Activated CD8-positive, alpha-beta memory T cell treated with anti-CD3 and anti-CD28 coated beads for 1 hour (primary cell): ENCODE measurements around the gene PRDM1.

ENCODE experiments used
- DNase-seq, 2 donors: peaks; one replicate each; pipeline ENCODE4 v3.0.0-alpha.2; 2020; ENCODE audit warnings: low read depth in 1 of 2; ENCODE audit errors: extremely low read depth in 1 of 2

The PRDM1 gene

DNA sequence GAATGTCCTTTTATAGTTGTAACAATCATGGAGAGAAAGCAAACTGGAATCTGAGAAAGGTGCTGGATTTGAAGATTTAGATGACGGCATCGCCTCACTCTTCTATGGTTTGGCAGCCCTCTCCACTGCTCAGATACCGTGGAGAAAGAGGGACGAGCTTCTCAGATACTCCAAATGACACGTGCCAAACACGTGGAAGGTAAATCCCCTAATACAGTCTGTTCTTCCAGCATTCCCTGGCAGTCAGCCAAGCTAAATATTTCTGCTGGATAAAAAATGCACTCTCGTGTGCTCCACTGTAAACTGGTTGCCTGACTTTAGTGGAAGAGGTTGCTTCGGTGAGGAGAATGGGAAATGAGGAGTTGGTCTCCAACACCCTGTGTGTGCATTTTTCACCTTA lies 16.7 kb upstream of the PRDM1 start:
- no peak for DNase-seq

DNA sequence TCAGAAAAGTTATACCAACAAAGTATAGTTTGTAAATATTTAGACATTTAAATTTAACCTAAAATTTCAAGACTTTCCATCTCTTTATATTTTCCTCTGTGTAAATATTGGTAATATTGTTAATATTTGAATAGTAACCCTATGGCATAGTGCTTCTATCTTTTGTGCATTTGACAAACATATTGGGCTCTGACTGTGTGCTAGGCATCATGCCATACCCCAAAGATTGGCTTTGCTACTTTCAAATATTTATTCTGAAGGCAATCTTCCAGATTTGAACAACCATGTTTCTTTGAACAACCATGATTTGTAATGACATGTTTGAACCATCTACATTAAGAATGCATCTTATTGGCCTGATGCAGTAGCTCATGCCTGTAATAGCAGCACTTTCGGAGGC lies 15.5 kb upstream of the PRDM1 start:
- no peak for DNase-seq

DNA sequence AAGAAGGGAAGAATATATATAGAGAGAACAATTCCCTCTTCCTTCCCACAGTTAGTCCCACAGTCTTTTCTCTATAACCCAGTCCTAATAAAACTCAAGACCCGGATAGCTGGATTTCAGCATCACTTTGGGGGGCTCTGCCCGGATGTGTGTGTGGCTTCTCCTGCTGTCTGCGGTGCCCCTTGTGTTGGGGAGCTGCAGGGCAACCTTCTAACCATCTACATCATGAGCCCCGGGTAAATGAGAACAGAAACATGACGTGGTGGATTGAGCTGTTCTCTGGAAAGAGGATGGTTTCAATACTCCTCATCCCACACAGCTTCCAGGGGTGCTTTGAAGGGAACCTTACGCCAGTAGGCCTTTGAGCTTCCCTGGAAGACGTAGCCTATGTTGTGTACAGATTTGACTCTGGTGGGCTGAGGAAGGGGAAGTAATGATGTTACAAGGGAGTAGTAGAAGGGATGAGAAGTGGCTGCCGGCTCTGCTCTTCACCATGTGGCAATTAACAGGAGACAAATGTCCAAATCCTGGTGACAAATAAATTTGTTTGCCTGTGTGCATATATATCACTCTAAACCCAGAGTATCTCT lies 13.5 kb upstream of the PRDM1 start:
- no peak for DNase-seq

DNA sequence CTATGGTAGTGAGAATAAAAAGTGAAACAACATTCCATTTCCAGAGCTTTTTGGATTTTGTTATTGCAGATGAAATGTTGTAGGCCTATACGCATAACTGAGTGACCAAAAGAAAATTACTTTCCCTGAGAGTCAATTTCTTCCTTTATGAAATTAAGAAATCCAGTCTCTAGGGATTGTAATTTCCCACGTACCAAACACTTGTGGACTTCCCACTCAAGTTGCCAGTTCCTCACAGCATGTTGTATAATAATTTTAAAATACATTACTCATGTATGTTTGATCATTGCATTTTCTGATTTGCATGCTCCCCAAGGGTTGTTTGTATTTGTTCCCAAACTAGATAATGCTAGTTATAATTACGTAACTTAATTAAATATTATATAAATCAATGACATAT lies 12.0 kb upstream of the PRDM1 start:
- DNase-seq: no peak

DNA sequence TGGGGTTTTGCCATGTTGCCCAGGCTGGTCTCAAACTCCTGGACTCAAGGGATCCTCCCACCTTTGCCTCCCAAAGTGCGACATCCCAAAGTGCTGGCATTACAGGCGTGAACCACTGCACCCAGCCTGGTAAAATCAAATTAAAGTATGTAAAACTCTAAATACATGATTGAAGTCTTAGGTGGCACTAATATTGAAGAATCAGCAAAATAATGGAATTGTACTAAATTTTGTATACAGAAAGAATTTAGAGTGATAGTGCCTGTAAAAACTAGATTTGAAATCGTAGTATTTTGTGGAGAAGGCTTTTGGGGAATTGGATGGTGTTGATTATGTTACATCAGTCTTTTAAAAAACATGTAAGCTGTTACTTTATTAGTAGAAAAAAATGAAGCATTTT lies 10.0 kb upstream of the PRDM1 start:
- no peak for DNase-seq

DNA sequence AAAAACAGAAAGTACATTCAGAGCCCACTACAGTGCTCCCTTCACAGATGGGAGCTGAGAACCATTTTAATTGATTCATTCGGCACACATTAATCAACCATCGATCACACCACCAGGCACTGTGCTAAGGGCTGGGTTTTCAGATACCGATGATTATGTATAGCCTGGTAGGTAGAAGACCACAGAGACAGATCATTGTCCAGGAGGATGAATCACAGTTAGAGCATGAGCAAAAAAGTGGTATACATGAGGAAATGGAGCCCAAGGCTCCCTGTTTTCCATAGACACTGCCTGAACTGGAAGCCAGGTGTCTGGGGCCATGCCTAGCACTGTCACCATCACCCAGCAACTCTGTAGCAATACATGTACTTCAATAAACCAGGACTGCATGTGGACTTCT lies 9.0 kb upstream of the PRDM1 start:
- DNase-seq: no peak

DNA sequence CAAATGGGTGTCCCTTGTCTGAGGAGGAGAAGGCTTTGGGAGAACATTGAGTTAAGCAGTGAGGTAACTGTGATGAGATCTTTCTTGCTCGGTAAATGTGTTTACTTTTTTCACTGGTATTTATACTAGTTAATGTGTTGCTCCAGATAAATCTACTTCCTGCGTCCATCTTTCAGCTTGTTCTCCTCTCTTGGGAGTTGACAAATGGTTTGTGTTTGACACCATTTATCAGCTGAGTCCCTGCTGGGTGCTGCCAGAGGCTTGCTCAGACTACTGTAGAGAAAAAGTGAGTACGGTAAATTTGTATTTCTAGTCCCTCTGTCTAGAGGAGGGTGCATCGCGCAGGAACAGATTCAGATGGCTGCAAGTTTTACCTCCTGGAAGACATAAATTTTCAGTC lies 8.3 kb upstream of the PRDM1 start:
- DNase-seq: no peak

DNA sequence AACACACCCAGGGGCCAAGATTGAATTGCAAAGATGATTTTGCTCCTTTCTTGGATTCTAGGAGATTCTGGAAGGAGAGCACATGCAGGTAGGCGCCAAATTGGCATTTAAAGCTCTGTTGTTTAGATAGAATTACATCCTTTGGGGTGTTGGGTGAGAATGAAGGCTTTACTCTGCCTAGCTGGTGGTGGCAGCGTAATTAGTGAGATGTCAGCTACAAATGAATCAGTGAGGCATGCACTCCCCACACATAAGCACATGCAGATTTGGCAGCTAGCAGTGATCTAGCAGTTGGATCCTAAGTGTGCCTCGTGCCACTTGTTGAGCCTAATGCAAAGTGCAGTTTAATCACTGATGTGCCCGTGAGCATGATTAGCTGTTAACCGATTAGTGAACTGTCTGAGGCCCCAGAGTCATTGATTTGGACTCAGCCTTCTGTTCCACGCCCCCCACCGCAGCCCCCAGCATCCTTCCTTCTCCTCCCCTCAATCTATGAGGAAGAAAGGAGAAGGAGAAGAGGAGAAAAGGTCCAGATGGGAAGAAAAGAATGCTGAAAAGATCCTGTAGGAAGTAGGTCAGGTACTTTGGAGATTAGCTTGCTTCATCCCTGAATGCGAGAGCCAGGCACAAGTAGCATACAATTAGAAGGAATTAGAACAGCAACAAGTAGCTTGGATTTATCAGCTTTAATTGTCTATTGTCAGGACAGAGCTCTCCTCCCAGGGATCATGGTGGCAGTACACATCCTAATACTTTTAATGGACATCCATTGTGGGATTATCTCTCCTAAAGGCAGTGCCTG lies 6.0 kb upstream of the PRDM1 start:
- DNase-seq: no peak

DNA sequence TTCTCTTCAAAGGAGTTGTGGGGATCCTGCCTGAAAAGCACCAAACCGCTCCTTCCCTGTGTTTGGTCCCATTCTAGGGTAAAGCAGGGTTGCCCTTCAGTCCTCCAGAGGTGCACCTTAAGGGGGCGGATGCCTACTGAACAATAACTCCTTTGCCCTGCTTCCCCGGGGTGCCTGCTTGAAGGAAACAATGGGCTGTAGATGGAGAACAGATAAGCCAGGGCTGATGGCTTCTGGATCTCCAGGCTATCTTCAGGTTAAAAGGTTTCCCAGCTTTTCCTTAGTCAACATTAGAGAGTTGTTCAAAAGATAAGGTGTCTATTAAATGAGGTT lies 5.4 kb upstream of the PRDM1 start:
- DNase-seq: no peak

DNA sequence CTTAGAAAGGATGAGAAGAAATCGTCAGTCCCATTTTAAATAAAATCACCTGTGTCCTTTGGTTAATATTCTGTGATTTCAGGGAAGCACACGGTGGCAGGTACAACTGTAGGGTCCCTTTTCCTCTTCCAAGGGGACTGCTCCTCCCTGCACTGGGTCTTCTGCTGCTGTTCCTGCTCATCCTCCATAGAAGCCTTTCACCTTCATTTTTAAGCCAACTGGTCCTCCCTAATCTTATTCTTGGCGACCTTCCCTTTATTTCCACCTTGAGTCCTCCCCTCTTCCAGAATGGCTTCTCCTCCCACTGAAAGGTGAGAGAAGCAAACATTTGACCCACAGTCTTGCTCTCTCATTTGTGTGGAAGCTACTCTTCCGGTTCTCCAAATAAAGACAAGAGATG lies 4.4 kb upstream of the PRDM1 start:
- no peak for DNase-seq

DNA sequence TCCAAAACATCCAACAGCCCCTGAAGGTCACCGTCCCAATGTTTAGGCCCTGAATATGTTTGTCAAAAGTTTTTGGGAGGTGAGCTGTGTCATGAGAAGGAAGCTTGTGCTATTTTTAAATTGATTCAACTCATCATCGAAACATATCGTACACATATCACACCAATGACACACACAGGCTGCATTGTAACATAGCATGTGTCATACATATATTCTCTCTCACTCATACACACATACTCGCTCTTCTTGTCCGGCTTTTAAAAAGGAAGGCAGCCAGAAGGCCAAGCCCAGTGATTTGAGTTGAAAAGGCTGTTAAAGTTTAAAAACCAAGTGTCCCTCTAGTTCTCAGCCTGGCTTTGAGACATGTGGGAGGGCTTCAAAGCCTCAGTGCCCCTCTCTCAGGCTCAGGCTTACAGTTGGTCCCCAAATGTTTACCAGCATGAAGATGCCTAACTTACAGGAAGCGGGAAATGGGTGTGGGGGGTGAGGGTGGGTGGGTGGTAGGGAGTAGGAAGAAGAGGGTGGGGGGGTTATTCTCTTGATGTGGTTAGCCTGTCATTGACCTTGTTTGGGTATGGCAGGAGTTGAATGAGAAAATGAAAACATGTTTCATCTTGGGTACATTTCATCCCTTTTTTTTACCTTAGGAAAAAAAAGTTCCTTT lies 3.3 kb upstream of the PRDM1 start:
- no peak for DNase-seq

DNA sequence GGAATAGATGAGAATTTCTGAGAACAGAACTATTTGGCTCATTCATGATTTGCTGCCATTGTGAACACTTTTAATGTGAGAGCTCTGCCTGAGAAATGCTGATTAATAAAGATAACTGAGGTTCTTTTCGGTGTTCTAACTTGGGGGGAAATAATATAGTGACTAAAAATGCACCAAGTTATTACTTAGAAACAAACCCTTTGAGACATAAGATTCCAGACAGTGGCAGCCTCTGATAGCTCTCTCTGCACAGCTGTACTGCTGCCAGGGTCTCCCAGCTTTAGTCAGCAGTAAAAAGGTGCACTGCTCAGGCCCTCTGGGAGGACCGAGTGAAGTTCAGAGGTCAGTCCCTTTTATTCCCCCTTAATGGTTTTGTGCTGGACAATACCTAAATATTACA lies 2.5 kb upstream of the PRDM1 start:
- no peak for DNase-seq

DNA sequence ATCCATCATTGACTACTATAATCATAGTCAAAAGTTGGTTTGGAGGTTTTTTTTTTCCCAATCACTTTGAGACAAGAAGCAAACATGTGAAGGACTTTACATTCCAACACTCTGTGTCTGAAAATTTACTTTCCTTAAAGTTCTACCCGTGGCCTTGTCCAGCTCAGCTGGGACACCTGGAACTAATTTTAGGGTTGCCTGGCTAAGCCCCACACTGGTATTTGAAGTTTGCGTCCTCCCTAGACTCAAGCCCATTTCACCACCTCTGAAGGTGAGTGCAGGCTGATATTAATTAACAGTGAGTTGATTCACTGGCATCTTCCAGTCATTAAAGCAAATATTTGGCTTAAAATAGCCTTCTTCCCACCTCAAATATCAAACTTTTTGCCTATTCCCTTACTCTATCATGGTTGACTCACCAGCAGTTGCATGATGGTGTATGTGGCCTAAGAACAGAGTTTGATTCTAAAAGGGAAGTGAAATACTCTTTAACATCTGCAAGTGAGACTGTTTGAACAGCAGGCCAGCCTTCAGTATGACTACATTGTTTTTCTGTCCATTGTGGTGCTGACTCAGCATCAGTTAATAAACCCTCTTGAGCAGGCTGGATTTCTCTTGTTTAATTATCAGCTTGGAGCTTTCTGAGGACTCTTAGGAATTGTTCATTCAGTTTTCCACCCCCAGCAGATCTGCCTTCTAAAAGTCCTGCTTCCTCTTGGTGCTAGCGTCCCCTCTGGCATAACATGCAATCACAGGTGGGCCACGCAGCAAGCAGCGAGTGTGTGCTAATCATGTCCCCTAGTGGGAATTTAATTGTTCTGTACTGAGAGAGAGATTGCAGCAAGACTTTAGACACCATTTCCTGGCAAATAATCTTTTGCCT lies 1.8 kb upstream of the PRDM1 start:
- DNase-seq: no peak

DNA sequence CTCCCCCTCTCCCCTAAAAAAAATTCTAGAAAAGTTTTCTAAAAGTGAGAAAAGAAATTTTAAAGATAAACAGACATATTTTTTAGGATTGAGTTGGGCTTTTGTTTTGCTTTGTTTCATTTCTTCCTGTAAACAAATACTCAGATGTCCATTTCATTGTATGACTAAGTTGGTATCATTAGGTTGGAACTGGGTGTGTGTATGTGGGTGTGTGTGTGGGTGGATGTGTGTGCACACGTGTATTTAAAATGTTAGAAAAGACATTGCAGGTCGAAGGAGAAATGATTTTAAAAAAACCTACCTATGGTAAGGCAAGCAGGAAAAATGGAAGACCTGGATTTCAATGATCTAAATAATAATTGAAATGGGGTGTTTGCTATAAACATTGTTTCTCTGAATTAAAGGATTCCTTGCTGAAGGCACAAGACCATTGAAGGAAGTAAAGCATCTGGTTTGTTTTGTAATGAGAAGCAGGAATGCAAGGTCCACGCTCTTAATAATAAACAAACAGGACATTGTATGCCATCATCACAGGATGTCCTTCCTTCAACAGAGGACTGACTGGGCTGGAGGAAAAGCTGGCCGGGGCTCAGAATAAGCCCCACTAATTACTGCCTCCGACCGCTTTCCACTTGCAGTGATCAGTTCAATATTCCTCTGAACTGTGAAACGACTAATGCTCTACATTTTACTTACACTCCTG lies 996 bp upstream of the PRDM1 start:
- no peak for DNase-seq

DNA sequence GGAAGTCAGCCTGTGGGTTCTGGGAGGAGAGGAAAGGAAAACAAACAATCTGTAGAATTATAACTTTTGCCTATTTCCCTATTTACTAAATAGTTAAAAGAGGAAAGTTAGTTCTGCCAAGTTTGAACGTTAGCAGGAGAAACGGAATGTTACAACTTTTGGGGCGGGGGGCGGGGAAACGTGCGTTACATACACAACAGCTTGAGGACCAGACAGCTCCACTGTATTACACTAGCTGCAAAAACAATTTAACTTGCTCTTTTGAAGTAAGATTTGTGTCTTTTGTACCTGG lies 498 bp upstream of the PRDM1 start:
- no peak for DNase-seq

DNA sequence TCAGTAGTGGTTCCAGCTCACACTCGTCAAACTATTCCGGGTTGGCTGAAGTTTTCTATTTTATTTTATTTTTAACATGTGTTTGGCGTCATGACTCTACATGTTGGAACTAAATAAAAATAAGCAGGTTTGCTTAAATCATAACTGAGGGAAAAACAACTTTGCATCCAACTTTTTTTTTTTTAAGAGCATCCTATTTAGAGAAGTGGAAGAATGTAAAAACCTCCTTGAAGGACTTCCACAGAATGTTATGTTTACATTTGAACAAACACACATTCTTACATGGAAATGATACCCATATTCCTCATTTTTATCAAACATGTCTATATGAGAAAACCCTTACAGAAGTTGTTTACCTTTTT lies 659 bp downstream of the PRDM1 start:
- DNase-seq: no peak

DNA sequence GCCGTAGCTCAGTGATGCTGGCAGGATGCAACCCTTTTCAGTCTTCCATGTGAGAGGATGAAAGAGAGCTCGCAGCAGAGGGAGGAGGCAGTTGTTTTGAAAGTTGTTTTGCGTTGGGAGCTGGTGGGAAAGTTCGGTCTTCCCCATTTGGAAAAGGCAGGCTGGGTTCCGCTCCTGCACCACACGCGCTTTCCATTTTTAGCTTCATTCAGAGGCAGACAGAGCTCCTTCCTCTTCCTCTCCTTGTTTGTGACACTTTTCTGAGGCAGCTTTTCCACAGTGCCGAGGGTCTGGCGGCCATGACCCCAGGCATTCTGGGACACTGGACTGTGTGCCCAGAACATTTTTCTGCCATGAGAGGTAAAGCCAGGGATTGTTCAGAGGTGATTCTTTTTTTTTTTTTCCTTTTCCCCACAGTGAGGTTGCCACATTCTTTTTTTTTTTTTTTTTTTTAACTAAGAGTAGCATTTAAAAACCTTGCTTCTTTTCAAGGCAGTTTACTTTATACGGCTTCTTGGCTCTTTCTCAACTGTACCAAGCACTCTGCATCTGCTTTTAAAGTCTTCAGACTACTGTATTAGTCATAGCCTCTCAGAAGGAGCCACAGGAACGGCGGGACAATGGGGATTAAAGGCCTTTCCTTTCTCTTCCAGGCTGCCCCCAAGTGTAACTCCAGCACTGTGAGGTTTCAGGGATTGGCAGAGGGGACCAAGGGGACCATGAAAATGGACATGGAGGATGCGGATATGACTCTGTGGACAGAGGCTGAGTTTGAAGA lies 1.6 kb downstream of the PRDM1 start:
- DNase-seq: no peak

DNA sequence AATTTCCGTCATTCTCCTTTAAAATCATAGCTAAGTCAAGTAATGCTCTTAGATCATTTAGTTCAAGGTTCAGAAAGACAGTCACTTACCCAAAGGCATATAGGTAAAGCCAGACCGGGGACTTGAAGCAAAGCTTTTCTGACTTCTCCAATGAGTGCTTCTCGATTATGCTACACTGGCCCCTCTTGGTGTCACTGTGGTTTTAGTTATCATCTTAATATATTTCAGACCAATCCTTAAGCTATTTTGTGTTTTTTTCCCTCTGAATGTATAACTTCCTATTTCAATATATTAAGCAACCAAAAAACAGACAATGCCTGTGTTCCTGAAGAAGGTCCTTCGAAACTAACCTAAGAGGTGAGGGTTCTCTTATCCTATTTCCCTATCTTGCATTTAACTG lies 3.9 kb downstream of the PRDM1 start:
- no peak for DNase-seq

DNA sequence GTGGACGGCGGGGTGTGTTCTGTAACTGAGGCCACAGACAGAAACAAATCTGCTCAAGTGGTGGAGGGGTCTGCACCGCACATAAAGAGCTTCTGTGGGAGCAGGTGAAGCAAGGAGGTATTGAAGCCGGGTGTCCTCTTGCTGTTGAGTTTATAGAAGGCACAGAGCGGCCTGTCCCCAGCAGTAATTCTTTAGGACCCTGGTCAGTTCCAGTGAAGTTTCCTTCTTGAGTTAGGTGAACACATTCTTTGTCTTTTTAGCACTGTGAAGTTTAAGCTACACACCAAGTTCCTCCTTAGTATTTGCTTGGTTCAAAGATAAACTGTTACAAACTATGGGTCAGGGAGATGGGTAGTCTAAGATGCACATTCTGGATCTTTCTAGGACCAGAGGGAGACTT lies 6.1 kb downstream of the PRDM1 start:
- no peak for DNase-seq

DNA sequence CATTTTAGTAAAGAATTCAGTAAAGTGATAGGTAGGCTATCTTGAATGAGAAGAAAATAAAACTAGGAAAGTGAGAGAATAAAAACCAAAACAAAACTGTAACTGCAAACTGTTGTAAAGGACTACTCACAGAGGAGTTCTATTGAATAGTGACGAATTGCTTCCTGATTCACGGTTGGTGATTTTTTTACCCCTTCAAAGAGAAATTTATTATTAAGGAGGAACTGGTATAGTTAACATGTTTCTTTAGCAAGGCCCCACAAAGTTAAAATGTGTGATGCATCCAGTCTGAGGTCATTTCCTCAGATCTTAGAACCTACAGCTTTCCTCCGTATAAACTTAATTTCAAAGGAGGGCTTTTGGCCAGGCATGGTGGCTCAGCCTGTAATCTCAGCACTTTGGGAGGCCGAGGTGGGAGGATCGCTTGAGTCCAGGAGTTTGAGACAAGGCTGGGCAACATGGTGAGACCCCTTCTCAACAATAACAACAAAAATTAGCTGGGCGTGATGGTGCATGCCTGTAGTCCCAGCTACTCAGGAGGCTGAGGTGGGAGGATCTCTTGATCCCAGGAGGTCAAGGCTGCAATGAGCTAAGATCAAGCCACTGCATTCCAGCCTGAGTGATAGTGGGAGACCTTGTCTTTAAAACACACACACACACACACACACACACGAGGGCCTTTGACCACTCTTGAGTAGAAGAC lies 8.3 kb downstream of the PRDM1 start:
- no peak for DNase-seq
